ENCODE results near the gene PLEKHN1.
A peak's percentile ranks its signal among the peaks of the same experiment; 100 is the strongest.

PLEKHN1 gene

GRCh38 chr1:966135-966703 is at the start of gene PLEKHN1:
Gene PLEKHN1 (plus strand): TSS chr1:966482. CDS start chr1:966532, 50 bp downstream.
- TF ChIP-seq CTCF (IDR thresholded peaks at IDR 0.05; ENCODE audit: borderline replicate concordance, control extremely low read depth, extremely low read depth, insufficient read depth, missing control alignments) = no peak
- in situ Hi-C loops (cut with MboI; ENCODE audit: low sequenced_read_pairs, unreplicated experiment) = loop anchor here (10.0 kb wide), 1 partner anchor 61 kb away; no protein-coding TSS in a partner anchor
- DNase-seq (ENCODE audit: low spot score) = peak; percentile 78

- no peak for DNase-seq (ENCODE audit: low spot score)
- no peak for TF ChIP-seq CTCF (IDR thresholded peaks at IDR 0.05; ENCODE audit: borderline replicate concordance, control extremely low read depth, extremely low read depth, insufficient read depth, missing control alignments)
- in situ Hi-C loops (cut with MboI; ENCODE audit: low sequenced_read_pairs, unreplicated experiment) = no loop called here
Observed at GRCh38 chr1:917076-917459, 49.2 kb upstream of the PLEKHN1 start.

GRCh38 chr1:917466-918091 is 48.7 kb upstream of the PLEKHN1 start:
- no peak for DNase-seq (ENCODE audit: low spot score)
- TF ChIP-seq CTCF (IDR thresholded peaks at IDR 0.05; ENCODE audit: borderline replicate concordance, control extremely low read depth, extremely low read depth, insufficient read depth, missing control alignments) = no peak
- in situ Hi-C loops (cut with MboI; ENCODE audit: low sequenced_read_pairs, unreplicated experiment) = no loop called here

GRCh38 chr1:918353-918752 is 47.9 kb upstream of the PLEKHN1 start:
- no peak for TF ChIP-seq CTCF (IDR thresholded peaks at IDR 0.05; ENCODE audit: borderline replicate concordance, control extremely low read depth, extremely low read depth, insufficient read depth, missing control alignments)
- no peak for DNase-seq (ENCODE audit: low spot score)
- in situ Hi-C loops (cut with MboI; ENCODE audit: low sequenced_read_pairs, unreplicated experiment) = no loop called here

GRCh38 chr1:918843-919242 is 47.4 kb upstream of the PLEKHN1 start:
- DNase-seq (ENCODE audit: low spot score) = no peak
- no peak for TF ChIP-seq CTCF (IDR thresholded peaks at IDR 0.05; ENCODE audit: borderline replicate concordance, control extremely low read depth, extremely low read depth, insufficient read depth, missing control alignments)
- in situ Hi-C loops (cut with MboI; ENCODE audit: low sequenced_read_pairs, unreplicated experiment) = no loop called here

GRCh38 chr1:919271-919872 is 46.9 kb upstream of the PLEKHN1 start:
- no peak for TF ChIP-seq CTCF (IDR thresholded peaks at IDR 0.05; ENCODE audit: borderline replicate concordance, control extremely low read depth, extremely low read depth, insufficient read depth, missing control alignments)
- no peak for DNase-seq (ENCODE audit: low spot score)
- in situ Hi-C loops (cut with MboI; ENCODE audit: low sequenced_read_pairs, unreplicated experiment) = no loop called here
